GM20000 (cell line): ENCODE data around the gene DCST1.

Experiments used
- DNase-seq: peaks from one replicate; pipeline ENCODE4 v3.0.0; 2012; ENCODE audit warnings: low spot score
- CTCF ChIP-seq: IDR thresholded peaks from 2 replicates; pipeline ENCODE4 v1.5.1; 2012; ENCODE audit warnings: mild to moderate bottlenecking, control low read depth; ENCODE audit errors: extremely low read depth, missing control alignments

DCST1 gene

DNA sequence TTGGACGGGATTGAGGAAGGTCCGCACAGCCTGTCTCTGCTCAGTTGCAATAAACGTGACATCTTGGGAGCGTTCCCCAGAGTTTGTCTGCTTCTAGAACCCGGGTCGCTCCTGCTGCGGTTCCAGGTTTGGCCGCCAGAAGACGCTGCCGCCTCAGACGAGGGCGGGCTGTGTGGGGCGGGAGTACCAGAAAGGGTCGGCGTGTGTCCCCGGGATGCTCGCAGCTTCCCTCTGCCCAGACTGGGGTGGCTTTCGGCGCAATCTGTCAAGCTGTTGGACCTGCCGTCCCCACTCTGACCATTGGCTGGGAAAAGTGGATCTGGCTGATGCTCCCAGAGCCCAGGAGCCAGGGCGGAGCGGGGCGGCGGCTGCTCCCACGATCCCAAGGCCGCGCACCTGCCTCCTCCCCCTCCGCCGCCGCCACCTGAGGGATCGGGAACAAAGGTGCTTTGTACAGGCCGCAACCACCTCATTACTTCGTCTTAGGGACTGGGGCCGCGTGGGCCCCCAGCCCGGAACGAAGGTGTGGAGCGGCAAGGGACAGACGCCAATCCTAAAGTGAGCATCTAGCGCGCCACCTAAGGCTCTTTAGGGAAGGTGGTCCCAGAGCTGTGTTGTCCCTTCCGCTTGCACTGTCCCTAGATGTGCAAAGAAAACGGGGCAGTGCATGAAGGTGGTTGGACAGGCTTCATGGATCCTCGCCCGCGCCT lies 29.2 kb downstream of the DCST1 start:
- TF ChIP-seq CTCF: peak; percentile 88
- DNase-seq: peak; percentile 88

GRCh38 chr1:155063550-155064110 lies 30.0 kb downstream of the DCST1 start, which contains the start of gene EFNA4:
Gene EFNA4 (plus strand): TSS chr1:155063740. CDS start chr1:155063824, 84 bp downstream.
- no peak for TF ChIP-seq CTCF
- peak; percentile 95 for DNase-seq

GRCh38 chr1:155064111-155064831 lies 30.6 kb downstream of the DCST1 start:
- peak; percentile 75 for DNase-seq
- TF ChIP-seq CTCF: no peak

DNA sequence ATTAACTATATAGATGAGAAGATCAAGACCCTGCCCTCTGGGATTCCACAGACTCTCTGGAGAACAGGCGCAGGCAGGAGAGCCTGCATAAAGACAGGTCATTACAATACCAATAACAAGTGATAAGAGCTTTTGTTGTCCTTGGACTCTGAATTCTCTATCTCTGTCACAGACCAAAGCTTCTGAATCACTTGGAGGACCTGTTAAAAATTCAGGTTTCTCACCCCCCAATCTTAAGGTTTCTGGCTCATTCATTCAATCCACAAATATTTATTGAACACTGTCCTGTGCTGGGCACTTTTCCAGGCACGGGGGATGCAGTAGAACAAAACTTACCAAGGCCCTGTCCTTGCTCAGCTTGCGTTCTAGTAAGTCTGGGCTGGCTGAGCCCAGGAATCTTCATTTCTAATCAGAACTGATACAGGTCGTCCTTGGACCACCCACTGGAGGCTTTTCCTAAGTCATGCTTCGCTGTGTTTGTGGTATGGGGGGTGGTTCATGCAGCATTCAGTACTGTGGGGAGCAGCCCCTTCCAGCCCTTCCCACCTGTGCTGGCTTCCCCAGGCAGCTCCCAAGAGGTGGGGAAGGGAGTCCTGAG lies 31.3 kb downstream of the DCST1 start:
- no peak for TF ChIP-seq CTCF
- DNase-seq: no peak

DNA sequence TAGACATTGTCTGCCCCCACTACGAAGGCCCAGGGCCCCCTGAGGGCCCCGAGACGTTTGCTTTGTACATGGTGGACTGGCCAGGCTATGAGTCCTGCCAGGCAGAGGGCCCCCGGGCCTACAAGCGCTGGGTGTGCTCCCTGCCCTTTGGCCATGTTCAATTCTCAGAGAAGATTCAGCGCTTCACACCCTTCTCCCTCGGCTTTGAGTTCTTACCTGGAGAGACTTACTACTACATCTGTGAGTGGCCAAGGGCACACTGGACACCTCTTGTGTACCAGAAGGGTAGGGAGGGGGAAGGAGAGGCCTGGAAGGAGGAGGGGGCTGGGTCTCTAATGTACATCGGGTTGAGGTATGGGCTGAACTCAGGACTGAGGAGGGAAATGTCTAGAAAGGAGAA lies 33.2 kb downstream of the DCST1 start:
- TF ChIP-seq CTCF: no peak
- DNase-seq: no peak

DNA sequence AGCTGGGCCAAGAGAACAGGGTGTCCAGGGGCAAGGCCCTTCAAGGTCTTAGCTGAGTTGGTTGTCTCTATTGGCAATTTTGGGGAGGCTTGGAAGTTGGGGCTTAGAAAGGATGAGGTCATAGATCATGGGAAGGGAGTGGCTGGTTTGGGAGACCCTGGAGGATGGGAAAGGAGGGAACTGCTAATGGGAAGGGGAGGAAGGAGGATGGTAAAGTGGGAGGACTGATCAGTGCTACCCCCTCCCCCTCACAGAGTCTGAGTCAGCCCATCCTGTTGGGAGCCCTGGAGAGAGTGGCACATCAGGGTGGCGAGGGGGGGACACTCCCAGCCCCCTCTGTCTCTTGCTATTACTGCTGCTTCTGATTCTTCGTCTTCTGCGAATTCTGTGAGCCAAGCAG lies 35.0 kb downstream of the DCST1 start:
- TF ChIP-seq CTCF: no peak
- no peak for DNase-seq
